AG08395 (cell line): ENCODE data around the gene RRP12.
"Not testable (repeated sequence)": the region's sequence is repeated elsewhere in the genome, so short reads cannot be mapped to it uniquely, and the experiment has no call there.

Experiments
- DNase-seq: peaks from one replicate; pipeline ENCODE4 v3.0.0; 2012; ENCODE audit warnings: mixed read lengths, low spot score

RRP12 gene

DNA sequence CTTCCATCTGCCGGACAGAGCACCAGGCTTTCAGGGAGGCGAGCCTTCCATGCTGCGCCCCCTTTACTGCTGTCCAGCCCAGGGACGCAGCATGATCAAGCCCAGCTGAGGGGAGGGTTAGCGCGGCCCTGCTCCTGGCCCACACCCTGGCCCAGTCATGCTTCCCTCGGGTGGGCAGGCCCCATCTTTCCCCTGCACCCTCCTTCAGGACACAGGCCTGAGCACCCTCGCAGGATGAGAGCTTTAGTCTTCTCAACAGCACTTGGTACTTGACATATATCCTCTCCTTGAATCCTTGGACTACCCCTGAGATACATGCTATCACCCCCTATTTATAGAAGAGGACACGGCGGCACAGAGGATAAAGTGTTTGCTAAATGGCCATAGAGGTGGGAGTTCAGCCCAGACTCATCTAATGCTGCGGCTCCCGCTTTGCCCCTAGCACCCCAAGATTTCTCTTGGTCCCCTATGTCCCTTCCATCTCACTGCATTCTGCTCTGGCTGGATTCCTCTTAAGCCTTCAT lies 34.0 kb downstream of the RRP12 start:
- DNase-seq = no peak

DNA sequence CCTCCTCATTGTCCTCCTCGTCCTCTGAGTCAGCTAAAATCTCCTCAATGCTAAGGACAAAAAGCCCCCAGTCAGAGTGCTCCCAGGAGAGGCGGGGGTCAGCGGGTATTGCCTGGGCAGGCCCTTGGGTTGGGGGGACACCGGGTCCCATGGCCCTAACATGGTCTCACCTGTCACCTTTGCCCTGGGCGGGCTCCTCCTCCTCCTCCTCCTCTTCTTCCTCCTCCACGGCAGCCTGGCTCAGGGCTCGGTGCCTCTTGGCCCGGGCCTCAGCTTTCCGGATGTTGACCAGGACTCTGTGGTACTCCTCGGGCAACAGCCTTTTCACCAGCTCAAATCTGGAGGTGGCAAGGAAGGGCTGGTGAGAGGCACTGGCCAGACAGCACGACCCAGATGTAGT lies 34.6 kb downstream of the RRP12 start:
- DNase-seq = no peak

GRCh38 chr10:97365761-97366351 lies 35.3 kb downstream of the RRP12 start:
- no peak for DNase-seq

GRCh38 chr10:97363071-97363470 lies 38.1 kb downstream of the RRP12 start:
- no peak for DNase-seq

DNA sequence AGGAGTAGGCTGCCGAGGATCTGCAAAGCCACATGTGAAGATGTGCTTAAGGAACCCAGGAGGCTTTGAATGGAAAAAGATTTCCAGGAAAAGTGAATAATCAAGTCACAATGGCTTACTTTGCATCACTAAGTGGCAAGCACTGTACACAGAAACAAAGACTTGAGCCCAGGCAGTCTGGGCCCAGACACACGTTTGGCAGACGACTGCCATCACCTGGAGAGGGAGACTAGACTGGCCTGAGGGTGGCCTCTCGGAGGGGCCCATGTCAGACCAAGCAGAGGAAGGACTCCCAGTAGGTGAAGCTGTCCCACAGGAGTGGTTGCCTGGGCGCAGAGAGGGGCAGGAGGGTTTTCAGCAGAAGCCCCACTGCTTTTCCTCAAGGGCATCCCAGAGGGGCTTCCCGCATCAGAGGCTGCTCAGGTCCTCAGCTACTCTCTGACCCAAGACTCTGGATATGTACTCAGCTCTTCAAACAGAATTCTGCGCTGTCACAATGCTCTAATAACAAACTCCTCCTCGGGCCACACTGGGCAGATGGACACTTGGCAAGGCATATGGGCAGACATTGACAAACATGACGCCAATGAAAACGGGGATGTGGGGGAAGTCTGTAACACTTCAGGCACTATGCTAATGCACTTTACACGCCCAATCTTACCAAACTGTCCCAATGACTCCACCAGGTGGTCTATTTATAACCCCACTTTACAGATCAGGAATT lies 38.7 kb downstream of the RRP12 start:
- no peak for DNase-seq

- no peak for DNase-seq
Measured at GRCh38 chr10:97361537-97361901, 39.6 kb downstream of the RRP12 start.

DNA sequence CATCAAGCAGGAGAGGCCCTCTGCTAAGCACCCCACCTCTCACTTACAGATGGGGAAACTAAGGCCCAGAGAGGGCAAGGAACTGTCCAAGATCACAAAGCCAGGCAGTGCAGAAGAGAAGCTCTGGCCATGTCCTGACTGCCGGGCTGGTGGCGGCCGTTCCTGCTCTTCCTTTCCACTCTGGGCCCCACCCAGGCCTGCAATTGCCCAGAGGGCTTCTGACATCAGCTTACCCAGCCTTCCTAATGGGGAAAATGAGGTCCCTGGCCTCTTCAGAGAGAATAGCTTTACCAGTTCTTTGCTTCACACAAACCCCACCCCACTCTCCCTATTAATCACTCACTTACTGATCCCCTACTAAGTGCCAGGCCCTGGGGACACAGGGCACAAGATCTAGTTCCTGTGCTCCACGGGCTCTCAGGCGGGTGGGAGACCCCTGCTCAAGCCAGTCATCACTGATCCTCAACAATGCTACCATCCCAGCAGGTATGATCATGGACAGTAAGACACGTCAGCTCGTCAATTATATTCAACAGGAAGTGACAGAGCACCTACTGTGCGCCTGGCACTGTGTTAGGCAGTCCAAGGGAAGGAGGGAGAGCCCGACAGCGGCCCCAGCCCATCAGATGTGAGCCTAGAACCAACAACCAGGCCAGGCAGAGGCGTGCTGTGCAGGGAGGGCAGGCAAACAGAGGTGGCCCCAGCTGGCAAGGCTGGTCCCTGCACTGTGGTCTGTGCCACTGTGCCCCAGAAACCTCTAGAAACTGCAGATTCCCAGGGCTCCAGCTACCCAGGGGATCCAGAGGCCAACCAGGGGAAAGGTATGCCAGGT lies 40.2 kb downstream of the RRP12 start:
- no peak for DNase-seq

- DNase-seq = no peak
Measured at GRCh38 chr10:97358781-97359180, 42.4 kb downstream of the RRP12 start.

GRCh38 chr10:97358349-97358748 lies 42.8 kb downstream of the RRP12 start:
- no peak for DNase-seq

DNA sequence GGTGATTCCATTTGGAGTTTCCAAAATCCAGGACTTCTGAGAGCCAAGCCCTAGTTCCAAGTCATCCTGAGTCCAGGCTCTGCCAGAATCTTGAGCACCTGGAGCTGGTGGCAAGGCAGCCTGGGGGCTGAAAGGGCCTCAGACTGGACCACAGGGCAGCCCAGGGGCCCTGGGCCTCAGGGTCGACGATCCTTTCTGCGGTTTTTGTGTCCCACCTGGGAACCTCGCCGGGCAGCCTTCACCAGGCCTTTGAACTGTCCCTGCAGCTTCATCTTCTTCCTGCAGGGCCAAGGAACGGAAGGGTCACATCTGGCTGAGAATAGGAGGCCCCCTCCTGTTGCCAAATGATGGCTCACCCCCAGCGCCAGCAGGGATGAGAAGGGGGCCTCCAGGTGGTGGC lies 44.2 kb downstream of the RRP12 start:
- DNase-seq = no peak

GRCh38 chr10:97356318-97356914 lies 44.7 kb downstream of the RRP12 start:
- DNase-seq = peak; percentile 78

DNA sequence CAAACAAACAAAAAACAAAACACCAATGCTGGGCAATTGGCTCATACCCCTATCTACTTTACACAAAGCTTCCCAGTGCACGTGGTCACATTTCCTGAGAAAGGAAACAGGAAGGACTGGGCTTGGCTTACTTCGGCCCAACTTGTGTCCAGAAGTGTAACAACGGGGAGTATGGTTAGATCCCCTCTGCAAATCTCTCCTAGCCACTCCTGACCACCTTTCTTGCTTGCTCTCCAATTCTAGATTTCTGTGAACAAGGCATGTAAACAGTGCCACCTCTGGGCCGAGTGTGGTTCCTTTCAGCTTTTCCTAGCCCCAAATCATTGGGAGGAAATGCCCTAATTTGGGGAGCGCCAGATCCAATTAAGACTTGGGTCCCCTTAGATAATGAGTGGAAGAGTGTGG lies 45.6 kb downstream of the RRP12 start:
- peak; percentile 24 for DNase-seq

DNA sequence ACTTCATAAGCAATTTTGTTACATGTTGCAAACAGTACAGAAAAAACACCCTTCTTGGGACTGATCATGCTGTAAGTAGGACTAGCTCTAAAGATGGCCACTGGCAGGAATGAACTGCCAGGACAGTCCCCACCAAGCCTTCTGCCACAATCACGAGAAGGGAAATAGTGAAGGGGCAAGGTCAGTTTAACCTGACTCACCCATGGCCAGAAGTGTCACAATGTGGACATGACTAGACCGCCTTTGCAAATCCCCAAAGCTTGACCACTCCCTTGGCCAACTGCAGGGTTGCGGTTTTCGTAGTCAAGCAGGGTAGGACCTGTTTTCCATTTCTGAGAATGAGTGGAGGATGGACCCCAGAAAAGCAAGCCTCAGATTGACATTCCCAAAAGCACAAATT lies 47.2 kb downstream of the RRP12 start:
- DNase-seq = no peak

GRCh38 chr10:97349752-97350513 lies 51.2 kb downstream of the RRP12 start:
- DNase-seq = no peak

- no peak for DNase-seq
Measured at GRCh38 chr10:97347317-97347716, 53.8 kb downstream of the RRP12 start.

GRCh38 chr10:97343664-97344063 lies 57.5 kb downstream of the RRP12 start:
- DNase-seq = not testable (repeated sequence)

GRCh38 chr10:97341416-97341815 lies 59.7 kb downstream of the RRP12 start:
- no peak for DNase-seq

- DNase-seq = no peak
Measured at GRCh38 chr10:97338041-97338440, 63.1 kb downstream of the RRP12 start.

DNA sequence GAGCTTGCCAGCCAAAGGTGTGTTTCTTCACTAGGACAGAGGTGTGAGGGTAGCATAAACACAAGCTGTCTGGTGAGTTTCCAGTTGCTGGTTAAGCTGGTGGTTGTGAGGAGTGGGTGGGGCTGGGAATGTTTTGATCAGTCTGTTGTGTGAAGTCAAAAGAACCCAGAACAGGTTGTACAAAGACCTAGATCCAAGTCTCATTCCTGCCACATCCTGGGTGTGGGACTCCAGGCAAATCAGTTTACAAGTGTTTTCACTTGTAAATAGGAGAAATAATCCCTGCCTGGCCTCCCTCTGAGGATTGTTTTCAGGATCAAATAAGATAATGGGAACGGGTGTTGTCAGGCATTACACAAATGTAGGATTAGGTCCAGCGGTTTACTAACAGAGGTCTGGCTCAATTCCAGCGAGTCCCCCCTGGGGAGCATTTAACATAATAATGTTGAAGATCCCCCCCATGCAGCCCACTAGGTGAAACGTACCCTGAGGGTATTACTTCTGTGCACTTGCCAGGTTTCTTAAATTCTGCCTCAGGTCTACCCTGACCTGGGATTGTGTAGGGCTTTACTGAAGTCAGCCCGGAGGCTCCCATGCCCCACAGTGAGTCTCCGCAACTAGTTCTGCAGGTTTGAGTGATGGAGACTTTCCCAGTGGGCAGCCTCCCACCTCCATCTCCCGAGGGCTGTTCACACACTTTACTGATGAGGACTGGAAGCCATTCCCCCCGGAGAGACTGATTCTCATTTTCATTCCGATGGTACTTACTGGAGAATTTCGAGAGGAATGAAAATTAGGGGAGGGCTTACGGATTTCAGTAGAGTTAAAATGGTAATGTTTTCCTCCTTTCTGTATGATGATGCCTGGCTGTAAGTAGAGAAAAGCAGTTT lies 64.0 kb downstream of the RRP12 start:
- no peak for DNase-seq

DNA sequence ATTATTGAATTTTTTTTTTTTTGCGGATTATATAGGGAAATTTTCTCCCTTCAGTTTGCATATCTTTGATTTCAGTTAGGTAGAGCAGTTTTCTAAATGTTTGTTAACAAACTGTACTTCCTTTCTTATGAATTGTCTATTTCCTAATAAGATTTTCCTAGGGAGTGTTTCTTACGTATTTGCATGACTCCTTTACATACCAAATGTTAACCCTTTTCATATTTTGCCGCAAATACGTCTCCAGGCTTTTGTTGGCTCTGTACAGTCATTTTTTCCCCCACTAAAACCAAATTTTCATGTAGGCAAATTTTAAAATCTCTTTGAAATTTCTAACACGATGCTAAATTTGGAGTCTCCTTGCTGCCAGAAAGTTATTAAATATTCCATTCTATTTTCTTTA lies 64.7 kb downstream of the RRP12 start:
- DNase-seq = no peak

DNA sequence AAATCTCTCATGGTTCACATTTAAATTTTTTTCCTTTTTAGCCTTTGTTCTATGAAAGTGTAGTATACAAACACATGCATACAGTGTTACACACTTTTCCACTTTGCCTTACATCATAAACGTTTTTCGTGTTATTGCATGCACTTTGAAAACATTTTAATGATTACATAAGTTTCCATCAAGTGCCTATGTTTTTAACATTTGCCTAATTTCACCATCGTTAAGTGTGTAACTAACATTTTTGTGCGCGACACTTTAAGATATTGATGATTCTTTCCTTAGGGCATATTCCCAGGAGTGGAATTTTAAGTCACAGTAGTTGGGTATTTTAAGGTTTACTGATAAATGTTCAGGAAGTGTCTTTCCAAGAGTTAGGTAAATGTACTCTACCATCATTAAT lies 65.1 kb downstream of the RRP12 start:
- no peak for DNase-seq
